ENCODE results near the gene NRXN3. TPM values are rescaled to one million over a fixed set of nuclear protein-coding genes. Genes with fewer than 3 reads are reported as not detected.

The NRXN3 gene
- total and polyA plus RNA-seq, 2 donors (not counting 1 experiment from before 2014, with no cell fraction given): 0.83 to 34.6 TPM

GRCh38 chr14:78598046-78598920 is 428.1 kb downstream of the NRXN3 start:
- Histone ChIP-seq H2AFZ (ENCODE audit: low read length) (peak overlapping the region; percentile 6), H3K36me3 (ENCODE audit: control insufficient read depth, insufficient read depth, low read length) (no peaks in the 10 kb centered on the region), H3K4me3 (replicated peaks in 1 of 4; ENCODE audit: control extremely low read depth in 1 of 4, insufficient read depth in 1 of 4, low read depth in 3 of 4, low read length in 4 of 4) (no peak overlapping the region), H3K4me2 (ENCODE audit: extremely low read depth, insufficient read depth, low read length) (peak overlapping the region; percentile 0), H3K9me3 (ENCODE audit: control insufficient read depth, insufficient read depth, low read depth, low read length) (no peaks in the 10 kb centered on the region), H3K4me1 (ENCODE audit: control insufficient read depth, extremely low read depth, insufficient read depth, low read length) (no peaks in the 10 kb centered on the region), H3K27me3 (ENCODE audit: control insufficient read depth, insufficient read depth, low read length) (no peaks in the 10 kb centered on the region), H3K27ac (ENCODE audit: insufficient read depth, low read length) (no peak overlapping the region), H4K20me1 (ENCODE audit: control insufficient read depth, extremely low read depth, insufficient read depth, low read length) (no peaks in the 10 kb centered on the region), H3K9ac (ENCODE audit: insufficient read depth, low read length) (no peak overlapping the region), H3K79me2 (ENCODE audit: control insufficient read depth, insufficient read depth, low read length) (no peaks in the 10 kb centered on the region)
- DNase-seq (ENCODE audit: low read depth in 2 of 2): peak; percentile 39 to 42
- TF ChIP-seq EZH2 (IDR thresholded peaks at IDR 0.05; ENCODE audit: low read length, missing control alignments) (no peak), CTCF (conservative IDR thresholded peaks at IDR 0.05 in 1 of 2, IDR thresholded peaks at IDR 0.05 in 1 of 2; ENCODE audit: low read depth in 1 of 2, low read length in 2 of 2) (peak; percentile 84 to 89)

- TF ChIP-seq CTCF (conservative IDR thresholded peaks at IDR 0.05 in 1 of 2, IDR thresholded peaks at IDR 0.05 in 1 of 2; ENCODE audit: low read depth in 1 of 2, low read length in 2 of 2) (no peak), EZH2 (IDR thresholded peaks at IDR 0.05; ENCODE audit: low read length, missing control alignments) (no peak)
- H3K4me3 ChIP-seq (replicated peaks in 1 of 4; ENCODE audit: control extremely low read depth in 1 of 4, insufficient read depth in 1 of 4, low read depth in 3 of 4, low read length in 4 of 4): no peak overlapping the region
- H3K27ac ChIP-seq (ENCODE audit: insufficient read depth, low read length): peak overlapping the region; percentile 57
- H3K9ac ChIP-seq (ENCODE audit: insufficient read depth, low read length): no peak overlapping the region
- H3K9me3 ChIP-seq (ENCODE audit: control insufficient read depth, insufficient read depth, low read depth, low read length): no peaks in the 10 kb centered on the region
- no peak overlapping the region for H3K4me2 ChIP-seq (ENCODE audit: extremely low read depth, insufficient read depth, low read length)
- no peaks in the 10 kb centered on the region for H3K27me3 ChIP-seq (ENCODE audit: control insufficient read depth, insufficient read depth, low read length)
- no peaks in the 10 kb centered on the region for H3K36me3 ChIP-seq (ENCODE audit: control insufficient read depth, insufficient read depth, low read length)
- H4K20me1 ChIP-seq (ENCODE audit: control insufficient read depth, extremely low read depth, insufficient read depth, low read length): no peaks in the 10 kb centered on the region
- DNase-seq (ENCODE audit: low read depth in 2 of 2): no peak
- peaks cover 3% of the 10 kb centered on the region for H3K4me1 ChIP-seq (ENCODE audit: control insufficient read depth, extremely low read depth, insufficient read depth, low read length)
- peak overlapping the region; percentile 41 for H2AFZ ChIP-seq (ENCODE audit: low read length)
- H3K79me2 ChIP-seq (ENCODE audit: control insufficient read depth, insufficient read depth, low read length): no peaks in the 10 kb centered on the region
Observed at GRCh38 chr14:78605025-78605762, 435.0 kb downstream of the NRXN3 start.

- Histone ChIP-seq H3K4me1 (ENCODE audit: control insufficient read depth, extremely low read depth, insufficient read depth, low read length) (peaks cover 3% of the 10 kb centered on the region), H3K9ac (ENCODE audit: insufficient read depth, low read length) (no peak overlapping the region), H3K36me3 (ENCODE audit: control insufficient read depth, insufficient read depth, low read length) (no peaks in the 10 kb centered on the region), H3K79me2 (ENCODE audit: control insufficient read depth, insufficient read depth, low read length) (no peaks in the 10 kb centered on the region), H3K9me3 (ENCODE audit: control insufficient read depth, insufficient read depth, low read depth, low read length) (no peaks in the 10 kb centered on the region), H3K27me3 (ENCODE audit: control insufficient read depth, insufficient read depth, low read length) (no peaks in the 10 kb centered on the region), H2AFZ (ENCODE audit: low read length) (no peak overlapping the region), H3K27ac (ENCODE audit: insufficient read depth, low read length) (peak overlapping the region; percentile 57), H3K4me2 (ENCODE audit: extremely low read depth, insufficient read depth, low read length) (peak overlapping the region; percentile 42), H3K4me3 (replicated peaks in 1 of 4; ENCODE audit: control extremely low read depth in 1 of 4, insufficient read depth in 1 of 4, low read depth in 3 of 4, low read length in 4 of 4) (no peak overlapping the region), H4K20me1 (ENCODE audit: control insufficient read depth, extremely low read depth, insufficient read depth, low read length) (no peaks in the 10 kb centered on the region)
- TF ChIP-seq CTCF (conservative IDR thresholded peaks at IDR 0.05 in 1 of 2, IDR thresholded peaks at IDR 0.05 in 1 of 2; ENCODE audit: low read depth in 1 of 2, low read length in 2 of 2): no peak
- no peak for TF ChIP-seq EZH2 (IDR thresholded peaks at IDR 0.05; ENCODE audit: low read length, missing control alignments)
- DNase-seq (ENCODE audit: low read depth in 2 of 2): peak; percentile 64 to 91
Observed at GRCh38 chr14:78605897-78606500, 435.8 kb downstream of the NRXN3 start.

Data from fibroblast of lung (primary cell).